ENCODE measurements around the gene CHST2.
"Not testable (repeated sequence)": the region's sequence is repeated elsewhere in the genome, so short reads cannot be mapped to it uniquely, and the experiment has no call there.

Gene CHST2

DNA sequence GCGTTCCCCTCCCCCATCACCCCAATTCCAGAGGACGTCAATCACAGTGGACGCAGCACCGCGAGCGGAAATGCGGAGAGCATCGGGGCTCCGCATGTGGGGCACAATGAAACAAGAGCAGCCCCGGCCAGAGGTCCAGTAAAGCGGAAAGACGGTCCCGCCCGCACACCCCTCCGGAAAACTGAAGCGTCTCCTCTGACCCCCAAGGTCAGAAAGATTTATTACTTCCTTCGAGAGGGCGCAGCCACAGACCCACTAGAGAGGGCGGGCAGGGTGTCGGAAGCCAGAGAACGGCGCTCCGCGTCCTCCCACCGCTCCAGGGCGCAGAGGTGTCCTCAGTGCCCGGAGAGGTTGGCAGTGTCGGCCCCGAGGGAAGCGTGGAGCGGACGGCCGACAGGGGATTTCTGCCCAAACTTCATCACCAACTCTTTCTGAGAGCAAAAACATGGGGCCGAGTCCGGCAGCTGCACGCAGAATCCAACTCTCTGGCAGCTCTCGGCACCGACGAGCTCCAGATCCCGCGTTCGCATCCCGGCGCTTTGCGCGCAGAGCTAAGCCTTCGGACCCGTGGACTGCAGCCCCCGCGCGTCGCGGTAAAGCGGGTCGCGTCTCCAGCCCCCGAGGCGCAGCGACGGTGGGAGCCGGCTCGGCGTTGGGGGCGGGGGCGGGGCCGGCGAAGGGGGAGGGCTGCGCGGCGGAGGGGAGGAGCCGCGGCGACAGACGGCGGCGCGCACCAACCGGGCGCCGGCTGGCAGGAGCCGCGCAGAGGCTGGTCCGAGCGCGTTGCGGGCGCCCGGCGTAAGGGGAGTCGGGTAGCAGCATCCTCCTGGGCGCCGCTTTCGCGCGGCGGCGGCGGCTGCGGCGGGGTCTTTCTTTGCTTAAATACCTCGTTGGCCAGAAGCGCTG lies at the start of gene CHST2:
Gene CHST2, plus strand, starts transcription at position 763 of the 906 bp plus-strand sequence. CDS start 1,046 bp downstream, outside the sequence.
- peak; percentile 23 to 72 for DNase-seq

GRCh38 chr3:143070977-143071551 lies 48.5 kb upstream of the CHST2 start:
- DNase-seq, result no peak

DNA sequence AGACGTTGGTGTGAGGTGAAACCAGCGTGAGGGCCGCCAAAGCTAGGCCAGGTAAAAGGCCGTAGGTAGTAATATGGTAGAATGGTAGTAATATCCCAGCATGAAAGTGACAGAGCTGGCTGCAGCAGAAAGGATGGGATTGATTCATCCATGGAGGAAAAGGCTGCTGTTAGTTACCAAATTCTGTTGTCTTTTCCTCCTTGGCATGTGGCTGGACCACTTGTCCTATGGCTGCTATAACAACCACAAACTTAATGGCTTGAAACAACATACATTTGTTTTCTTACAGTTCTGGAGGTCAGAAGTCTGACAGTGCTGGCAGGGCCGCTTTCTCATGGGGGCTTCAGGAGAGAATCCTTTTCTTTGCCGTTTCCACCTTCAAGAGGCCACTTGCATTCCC lies 47.8 kb upstream of the CHST2 start:
- no peak for DNase-seq

GRCh38 chr3:143072298-143073020 lies 47.1 kb upstream of the CHST2 start:
- not testable (repeated sequence) for DNase-seq

GRCh38 chr3:143073541-143073940 lies 46.0 kb upstream of the CHST2 start:
- DNase-seq, result not testable (repeated sequence)

DNA sequence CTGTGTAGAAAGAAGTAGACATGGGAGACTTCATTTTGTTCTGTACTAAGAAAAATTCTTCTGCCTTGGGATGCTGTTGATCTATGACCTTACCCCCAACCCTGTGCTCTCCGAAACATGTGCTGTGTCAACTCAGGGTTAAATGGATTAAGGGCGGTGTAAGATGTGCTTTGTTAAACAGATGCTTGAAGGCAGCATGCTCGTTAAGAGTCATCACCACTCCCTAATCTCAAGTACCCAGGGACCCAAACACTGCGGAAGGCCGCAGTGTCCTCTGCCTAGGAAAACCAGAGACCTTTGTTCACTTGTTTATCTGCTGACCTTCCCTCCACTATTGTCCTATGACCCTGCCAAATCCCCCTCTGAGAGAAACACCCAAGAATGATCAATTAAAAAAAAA lies 45.6 kb upstream of the CHST2 start:
- not testable (repeated sequence) for DNase-seq

GRCh38 chr3:143078883-143079282 lies 40.7 kb upstream of the CHST2 start:
- DNase-seq, result peak in 1 of 2 experiments; percentile 6

GRCh38 chr3:143080196-143080595 lies 39.4 kb upstream of the CHST2 start:
- DNase-seq, result no peak

DNA sequence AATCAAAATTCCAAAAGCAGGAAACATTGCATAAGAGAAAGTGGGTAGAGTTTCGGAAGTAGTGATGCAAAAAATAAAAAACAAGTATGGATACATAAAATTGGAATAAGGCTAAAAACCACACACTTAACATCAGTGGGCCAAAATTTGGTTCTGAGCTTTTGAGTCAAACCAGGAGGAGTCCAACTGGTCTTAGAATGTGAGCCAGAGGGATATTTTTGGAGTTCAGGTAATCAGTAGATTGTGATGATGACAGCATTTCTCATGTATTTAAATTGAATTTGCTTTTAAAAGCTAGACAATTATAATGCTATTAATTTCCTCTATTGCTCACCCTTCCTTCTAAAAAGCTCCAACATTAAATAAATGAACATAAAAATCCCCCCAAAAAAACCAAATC lies 38.2 kb upstream of the CHST2 start:
- no peak for DNase-seq

- DNase-seq, result no peak
These were observed 37.5 kb upstream of the CHST2 start for GRCh38 chr3:143081844-143082778.

- DNase-seq, result no peak
These were observed 35.8 kb upstream of the CHST2 start for GRCh38 chr3:143083781-143084180.

DNA sequence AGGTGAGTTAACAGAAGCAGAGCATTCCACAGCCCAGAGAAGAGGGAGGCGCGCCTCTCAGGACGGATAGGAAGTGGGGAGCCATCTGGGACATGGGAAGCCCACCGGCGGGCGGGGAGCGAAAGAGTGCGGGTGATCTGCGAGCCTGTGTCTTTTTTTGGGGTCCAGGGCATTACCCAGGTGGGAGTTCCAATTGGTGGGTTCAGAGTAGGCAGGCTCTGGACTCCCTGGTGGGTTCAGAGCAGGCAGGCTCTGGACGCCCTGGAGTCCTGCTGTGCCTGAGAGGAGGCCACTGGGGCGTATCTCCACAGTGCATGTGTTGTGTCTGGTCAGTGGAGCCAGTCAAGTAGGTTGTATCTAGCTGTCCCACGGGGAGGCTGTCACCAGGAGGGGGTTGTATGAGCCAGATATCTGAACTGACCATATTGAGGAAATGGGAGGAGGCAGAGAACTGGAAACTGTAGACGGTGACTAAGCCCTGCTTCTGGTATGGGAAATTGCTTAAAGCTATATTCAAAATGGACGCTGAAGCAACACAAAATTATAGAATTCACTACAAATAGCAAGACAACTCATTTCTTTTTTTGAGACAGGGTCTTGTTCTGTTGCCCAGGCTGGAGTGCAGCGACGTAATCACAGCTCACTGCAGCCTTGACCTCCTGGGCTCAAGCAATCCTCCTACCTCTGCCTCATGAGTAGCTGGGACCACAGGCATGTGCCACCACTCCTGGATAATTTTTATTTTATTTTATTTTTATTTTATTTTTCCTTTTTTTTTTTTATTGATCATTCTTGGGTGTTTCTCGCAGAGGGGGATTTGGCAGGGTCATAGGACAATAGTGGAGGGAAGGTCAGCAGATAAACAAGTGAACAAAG lies 34.5 kb upstream of the CHST2 start:
- DNase-seq, result peak in 1 of 2 experiments; percentile 13

GRCh38 chr3:143088835-143089234 lies 30.7 kb upstream of the CHST2 start:
- DNase-seq, result no peak

DNA sequence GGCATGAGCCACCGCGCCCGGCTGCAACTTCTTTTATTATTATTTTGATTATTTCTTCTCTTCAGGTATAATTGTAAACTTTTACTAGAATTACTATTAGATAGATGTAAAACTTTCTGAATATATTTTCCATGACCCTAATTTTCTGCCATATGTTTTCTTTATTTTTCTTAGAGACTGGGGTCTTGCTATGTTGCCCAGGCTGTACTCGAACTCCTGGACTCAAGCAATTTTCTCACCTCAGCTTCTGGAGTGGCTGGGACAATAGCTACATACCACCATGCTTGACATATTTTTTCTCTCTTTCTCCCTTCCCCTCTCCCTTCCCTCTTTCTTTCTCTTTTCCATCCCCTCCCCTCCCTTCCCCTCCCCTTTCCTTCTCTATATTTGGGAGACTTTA lies 29.6 kb upstream of the CHST2 start:
- no peak for DNase-seq

DNA sequence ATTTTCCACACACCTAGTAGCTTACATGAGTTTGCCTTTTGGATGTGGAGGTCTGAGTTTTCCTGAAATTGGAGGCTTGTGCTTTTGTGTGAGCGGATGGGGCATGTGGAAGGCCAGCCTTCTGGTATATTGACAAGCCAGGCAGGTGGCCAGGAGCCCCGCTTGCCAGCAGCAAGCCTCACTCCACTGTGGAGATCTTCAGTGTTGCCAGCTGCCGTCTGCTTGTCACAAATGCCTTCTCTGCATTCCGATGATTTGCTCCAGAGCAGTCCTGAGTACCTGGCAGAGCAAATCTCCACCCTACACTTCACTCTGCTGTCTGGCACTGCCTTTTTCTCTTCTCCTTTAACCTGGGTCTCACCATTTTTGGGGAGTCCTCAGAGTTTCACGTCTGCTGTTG lies 29.1 kb upstream of the CHST2 start:
- no peak for DNase-seq

DNA sequence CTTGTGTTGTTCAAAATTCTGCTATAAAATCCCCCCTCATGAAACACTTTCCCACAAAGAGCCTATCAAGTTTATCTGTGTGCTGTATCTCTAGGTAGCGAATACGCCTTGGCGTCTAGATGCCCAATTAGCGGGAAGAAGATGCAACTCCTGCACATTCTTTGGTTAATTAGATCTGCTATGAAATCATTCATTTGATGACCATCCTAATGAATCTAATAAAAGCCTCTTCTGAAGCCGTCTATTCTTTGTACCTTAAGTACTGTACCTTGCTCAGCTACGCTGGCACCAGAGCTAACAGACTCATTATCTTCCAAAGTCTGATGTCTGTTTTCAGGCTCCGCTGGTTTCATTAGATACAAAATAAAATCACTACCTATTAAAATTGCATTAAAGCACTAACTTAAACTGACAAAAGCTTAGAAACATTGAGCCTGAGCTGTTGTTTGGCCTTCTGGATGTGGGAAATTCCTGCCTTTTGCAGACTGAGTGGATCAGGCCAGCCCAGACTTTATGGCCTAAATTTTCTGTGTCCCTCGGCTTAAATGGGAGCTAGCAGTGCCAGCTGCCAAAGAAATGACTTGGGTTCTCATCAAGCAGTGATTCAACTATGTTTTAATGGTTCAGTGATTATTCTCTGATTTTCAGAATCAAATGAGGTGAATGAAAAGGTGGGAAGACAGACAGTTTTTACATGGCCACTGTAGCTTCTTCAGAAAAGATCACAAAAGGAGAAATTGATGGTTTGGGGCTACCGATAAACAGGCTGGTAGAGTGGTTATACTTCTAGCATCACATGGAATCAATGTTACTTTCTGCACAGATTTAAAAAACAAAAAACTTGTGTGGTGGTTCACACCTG lies 28.4 kb upstream of the CHST2 start:
- no peak for DNase-seq

- DNase-seq, result no peak
These were observed 27.4 kb upstream of the CHST2 start for GRCh38 chr3:143092191-143092590.

DNA sequence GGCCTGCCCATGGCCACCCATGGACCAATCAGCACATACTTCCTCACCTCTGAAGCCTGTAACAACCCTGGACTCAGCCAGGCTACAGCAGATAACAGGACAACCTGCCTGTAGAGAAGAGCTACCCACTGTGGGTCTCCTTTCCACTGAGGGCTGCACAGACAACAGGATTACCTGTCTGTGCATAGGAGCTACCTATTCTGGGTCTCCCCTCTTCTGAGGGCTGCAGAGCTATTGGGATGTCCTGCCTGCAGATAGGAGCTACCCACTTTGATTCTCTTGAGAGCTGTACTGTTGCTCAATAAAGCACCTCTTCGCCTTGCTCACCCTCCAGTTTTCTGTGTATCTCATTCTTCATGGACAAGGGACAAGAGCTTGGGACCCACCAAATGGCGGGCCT lies 23.8 kb upstream of the CHST2 start:
- no peak for DNase-seq

GRCh38 chr3:143098032-143098764 lies 21.4 kb upstream of the CHST2 start:
- DNase-seq, result no peak

GRCh38 chr3:143099210-143099609 lies 20.4 kb upstream of the CHST2 start:
- no peak for DNase-seq
